SK-N-SH (cell line): Measurements from ENCODE around the gene GTF2F2. TPM values are rescaled to one million over a fixed set of nuclear protein-coding genes. Genes with fewer than 3 reads are reported as not detected.

Experiments used
- CTCF ChIA-PET: fragments of 300-600, 350-600 bp; formaldehyde crosslinking; extraction: SDS; loops from one replicate; lab custom pipeline; 2021; lab: Yijun Ruan, JAX
- POLR2A ChIA-PET: fragments of 350-600 bp; sonication (Branson Sonifier 250); formaldehyde crosslinking; extraction: SDS; loops from one replicate; lab custom pipeline; 2020; ENCODE audit warnings: antibody characterized with exemption, inconsistent platforms; lab: Yijun Ruan, JAX
- DNase-seq: peaks from one replicate; pipeline ENCODE4 v3.0.0; 2012
- H2AFZ ChIP-seq: fragments of 200-600 bp; sonication (generic); 2 replicates; pipeline ENCODE4 v1.8.1; 2016; ENCODE audit warnings: antibody characterized with exemption, mild to moderate bottlenecking, low read depth
- H3F3A ChIP-seq: fragments of 200-600 bp; sonication (generic); replicated peaks from 2 replicates; pipeline ENCODE3; 2016; ENCODE audit warnings: antibody characterized with exemption, mild to moderate bottlenecking; ENCODE audit not compliant: insufficient read depth
- H3K27ac ChIP-seq, 2 experiments: fragments of 200-500 bp in 1 of 2; fragments of 200-600 bp in 1 of 2; sonication (Bioruptor generic) in 1 of 2; sonication (generic), shearing (Covaris generic) in 1 of 2; 2 replicates each; pipeline versions ENCODE4 v1.5.1 to v1.6.1; 2014 to 2016; ENCODE audit warnings: low read depth in 2 of 2, inconsistent platforms in 1 of 2, low read length in 1 of 2, mild to moderate bottlenecking in 1 of 2, mixed read lengths in 1 of 2
- H3K27me3 ChIP-seq: fragments of 200-600 bp; sonication (generic), shearing (Covaris generic); 2 replicates; pipeline ENCODE4 v1.6.1; 2016; ENCODE audit warnings: mixed run types; ENCODE audit not compliant: insufficient read depth
- H3K36me3 ChIP-seq, 2 experiments: fragments of 200-500 bp in 1 of 2; fragments of 200-600 bp in 1 of 2; sonication (Bioruptor generic) in 1 of 2; sonication (generic) in 1 of 2; replicated peaks in 1 of 2; 2 replicates each; pipeline versions ENCODE3 to v1.5.1; 2014 to 2016; ENCODE audit warnings: low read length in 1 of 2, mild to moderate bottlenecking in 1 of 2; ENCODE audit not compliant: insufficient read depth in 2 of 2, control insufficient read depth in 1 of 2
- H3K4me1 ChIP-seq, 2 experiments: fragments of 200-500 bp in 1 of 2; fragments of 200-600 bp in 1 of 2; sonication (Bioruptor generic) in 1 of 2; sonication (generic), shearing (Covaris generic) in 1 of 2; 2 replicates each; pipeline versions ENCODE4 v1.5.1 to v1.6.1; 2014 to 2016; ENCODE audit warnings: low read depth in 1 of 2, low read length in 1 of 2, mixed run types in 1 of 2; ENCODE audit not compliant: insufficient read depth in 2 of 2, control insufficient read depth in 1 of 2
- H3K4me2 ChIP-seq: fragments of 200-600 bp; sonication (generic), shearing (Covaris generic); 2 replicates; pipeline ENCODE4 v1.6.1; 2017; ENCODE audit warnings: mixed run types
- H3K4me3 ChIP-seq, 2 experiments: fragments of 200-500 bp in 1 of 2; fragments of 200-600 bp in 1 of 2; sonication (Bioruptor generic) in 1 of 2; sonication (generic), shearing (Covaris generic) in 1 of 2; 2 replicates each; pipeline versions ENCODE4 v1.5.1 to v1.8.1; 2014 to 2016; ENCODE audit warnings: low read depth in 2 of 2, inconsistent platforms in 1 of 2, low read length in 1 of 2, mild to moderate bottlenecking in 1 of 2, mixed read lengths in 1 of 2, moderate library complexity in 1 of 2
- H3K79me2 ChIP-seq: fragments of 200-600 bp; sonication (generic); 2 replicates; pipeline ENCODE4 v1.8.1; 2017; ENCODE audit warnings: mild to moderate bottlenecking; ENCODE audit not compliant: insufficient read depth
- H3K9ac ChIP-seq: fragments of 200-600 bp; sonication (generic); 2 replicates; pipeline ENCODE4 v1.6.1; 2017; ENCODE audit warnings: mixed run types
- H3K9me2 ChIP-seq: fragments of 200-600 bp; sonication (generic); 2 replicates; pipeline ENCODE4 v1.6.1; 2017; ENCODE audit warnings: mixed run types
- H3K9me3 ChIP-seq: fragments of 200-600 bp; sonication (generic); 2 replicates; pipeline ENCODE4 v1.6.1; 2017; ENCODE audit warnings: mixed run types, mild to moderate bottlenecking, moderate library complexity
- H4K20me1 ChIP-seq: fragments of 200-600 bp; sonication (generic); 2 replicates; pipeline ENCODE4 v1.6.1; 2017; ENCODE audit warnings: mild to moderate bottlenecking, mixed run types; ENCODE audit not compliant: insufficient read depth
- CHD2 ChIP-seq: fragments of 150-350 bp; IDR thresholded peaks from 2 replicates; pipeline ENCODE4 v1.6.1; 2018; ENCODE audit warnings: low read length; ENCODE audit not compliant: partially characterized antibody
- ELF1 ChIP-seq: IDR thresholded peaks from 2 replicates; pipeline ENCODE4 v1.4.0; 2012
- FOXJ3 ChIP-seq: sonication (generic); formaldehyde crosslinking; IDR thresholded peaks from 2 replicates; pipeline ENCODE4 v1.5.1; 2020; ENCODE audit warnings: mild to moderate bottlenecking, missing genetic modification reagents
- GABPA ChIP-seq: IDR thresholded peaks from 2 replicates; pipeline ENCODE4 v1.4.0; 2012; ENCODE audit warnings: low read depth, mild to moderate bottlenecking
- IRF3 ChIP-seq: fragments of 150-350 bp; IDR thresholded peaks from 2 replicates; pipeline ENCODE4 v1.6.1; 2016; ENCODE audit warnings: mild to moderate bottlenecking, low read depth, low read length
- JUND ChIP-seq: IDR thresholded peaks from 2 replicates; pipeline ENCODE4 v1.4.0; 2012
- MXI1 ChIP-seq: IDR thresholded peaks from 2 replicates; pipeline ENCODE4 v1.6.1; 2012; ENCODE audit warnings: mild to moderate bottlenecking, low read depth, low read length, improper control_type of control experiment
- NRF1 ChIP-seq: IDR thresholded peaks from 2 replicates; pipeline ENCODE4 v1.6.1; 2012; ENCODE audit warnings: low read depth, mild to moderate bottlenecking, low read length
- PBX3 ChIP-seq: IDR thresholded peaks from 2 replicates; pipeline ENCODE4; 2012
- POLR2AphosphoS5 ChIP-seq: IDR thresholded peaks from 2 replicates; pipeline ENCODE4 v1.6.1; 2012; ENCODE audit warnings: low read depth, low read length
- USF1 ChIP-seq: IDR thresholded peaks from 2 replicates; pipeline ENCODE4 v1.4.0; 2012; ENCODE audit warnings: low read depth, borderline replicate concordance
- WGBS: methylation state at CpG from one replicate; pipeline ENCODE4 v1.1.6; 2017; ENCODE audit warnings: low lambda C conversion rate; 5-methylcytosine and 5-hydroxymethylcytosine counted together
- polyA plus RNA-seq, 3 experiments: library from polyadenylated mRNA; depleted of rRNA; stranded (reverse); fragments of >200 nt; gene quantifications; 2 replicates each; pipeline ENCODE4 v1.2.3, GENCODE V29; 2012
- TF ChIP-seq, protein P1 (sequence below): fragments of 200-600 bp; sonication (generic); IDR thresholded peaks from 2 replicates; pipeline ENCODE4 v1.6.1; 2017; ENCODE audit warnings: antibody characterized with exemption, mild to moderate bottlenecking, moderate library complexity

Gene GTF2F2
- polyA plus RNA-seq, 1 of the 3 experiments (the other 2 are of a cell fraction), result 24.2 TPM

DNA sequence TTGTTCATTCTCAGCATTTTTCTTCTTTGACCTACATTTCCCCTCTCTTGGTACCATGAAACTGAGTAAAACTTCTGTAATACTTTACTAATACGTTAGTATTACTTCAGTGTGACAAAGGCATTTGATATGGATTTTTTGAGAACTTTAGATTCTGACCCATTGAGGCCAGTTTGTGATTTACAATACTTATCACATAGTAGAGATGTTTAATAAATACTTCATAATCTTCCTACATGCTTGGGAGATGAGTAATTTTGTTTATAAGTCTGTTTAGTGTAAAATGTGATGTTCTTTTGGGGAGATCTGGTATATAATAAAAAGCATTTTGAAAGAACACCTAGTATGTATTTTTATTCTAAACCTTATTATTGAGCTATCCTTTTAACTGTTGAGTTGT lies 29.7 kb downstream of the GTF2F2 start:
- Histone ChIP-seq H3K9me3 (no peaks in the 10 kb centered on the region), H3K27ac (no peak overlapping the region), H4K20me1 (no peaks in the 10 kb centered on the region), H2AFZ (no peak overlapping the region), H3K79me2 (peaks cover 42% of the 10 kb centered on the region), H3F3A (no peaks in the 10 kb centered on the region), H3K36me3 (peaks cover 4 to 16% of the 10 kb centered on the region in 2 experiments), H3K4me3 (no peak overlapping the region), H3K9ac (no peak overlapping the region), H3K27me3 (no peaks in the 10 kb centered on the region), H3K4me2 (no peak overlapping the region), H3K4me1 (no peaks in the 10 kb centered on the region), H3K9me2 (no peaks in the 10 kb centered on the region)
- POLR2A ChIA-PET, result no interaction called here
- TF ChIP-seq POLR2AphosphoS5 (no peak), NRF1 (no peak)
- 90% methylated on average over 1 of the region's 1 CpG for WGBS
- DNase-seq, result no peak
- CTCF ChIA-PET, result no interaction called here

GRCh38 chr13:45156565-45157361 lies 36.5 kb downstream of the GTF2F2 start:
- TF ChIP-seq CHD2 (no peak), FOXJ3 (CRISPR knock-in tag) (no peak), PBX3 (no peak), ELF1 (no peak), JUND (no peak), MXI1 (no peak), USF1 (no peak), POLR2AphosphoS5 (no peak), GABPA (no peak), IRF3 (no peak), NRF1 (no peak)
- TF ChIP-seq, protein P1, sequence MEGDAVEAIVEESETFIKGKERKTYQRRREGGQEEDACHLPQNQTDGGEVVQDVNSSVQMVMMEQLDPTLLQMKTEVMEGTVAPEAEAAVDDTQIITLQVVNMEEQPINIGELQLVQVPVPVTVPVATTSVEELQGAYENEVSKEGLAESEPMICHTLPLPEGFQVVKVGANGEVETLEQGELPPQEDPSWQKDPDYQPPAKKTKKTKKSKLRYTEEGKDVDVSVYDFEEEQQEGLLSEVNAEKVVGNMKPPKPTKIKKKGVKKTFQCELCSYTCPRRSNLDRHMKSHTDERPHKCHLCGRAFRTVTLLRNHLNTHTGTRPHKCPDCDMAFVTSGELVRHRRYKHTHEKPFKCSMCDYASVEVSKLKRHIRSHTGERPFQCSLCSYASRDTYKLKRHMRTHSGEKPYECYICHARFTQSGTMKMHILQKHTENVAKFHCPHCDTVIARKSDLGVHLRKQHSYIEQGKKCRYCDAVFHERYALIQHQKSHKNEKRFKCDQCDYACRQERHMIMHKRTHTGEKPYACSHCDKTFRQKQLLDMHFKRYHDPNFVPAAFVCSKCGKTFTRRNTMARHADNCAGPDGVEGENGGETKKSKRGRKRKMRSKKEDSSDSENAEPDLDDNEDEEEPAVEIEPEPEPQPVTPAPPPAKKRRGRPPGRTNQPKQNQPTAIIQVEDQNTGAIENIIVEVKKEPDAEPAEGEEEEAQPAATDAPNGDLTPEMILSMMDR, result no peak
- TF ChIP-seq, all 33 proteins: peak for 0
- CTCF ChIA-PET, result no interaction called here
- 83% methylated on average over 7 of the region's 7 CpGs for WGBS
- POLR2A ChIA-PET, result no interaction called here
- Histone ChIP-seq H2AFZ (no peak overlapping the region), H3K9me3 (no peaks in the 10 kb centered on the region), H3K4me3 (no peak overlapping the region), H3K27me3 (no peaks in the 10 kb centered on the region), H3K4me1 (no peaks in the 10 kb centered on the region), H3F3A (peaks cover 13% of the 10 kb centered on the region), H3K36me3 (peaks cover 7 to 48% of the 10 kb centered on the region in 2 experiments), H3K9me2 (no peaks in the 10 kb centered on the region), H4K20me1 (no peaks in the 10 kb centered on the region), H3K79me2 (peaks cover 4% of the 10 kb centered on the region; the same call in 1 of the 2 replicates), H3K27ac (no peak overlapping the region), H3K9ac (no peak overlapping the region), H3K4me2 (no peak overlapping the region)
- DNase-seq, result no peak
